GM13976 (cell line): Measurements from ENCODE around the gene NDUFS8.

Experiments
- DNase-seq: peaks from one replicate; pipeline ENCODE4 v3.0.0; 2012; ENCODE audit warnings: low spot score
- in situ Hi-C: fragments of 300-500 bp; cut with MboI; formaldehyde crosslinking; loops from one replicate; pipeline ENCODE4 v1.12.0; 2022; ENCODE audit warnings: low sequenced_read_pairs, mixed read lengths, inconsistent platforms; ENCODE audit not compliant: unreplicated experiment
- TF ChIP-seq, protein P1 (sequence below): IDR thresholded peaks from 2 replicates; pipeline ENCODE4 v1.5.1; 2012; ENCODE audit warnings: borderline replicate concordance, mild to moderate bottlenecking; ENCODE audit not compliant: insufficient read depth; ENCODE audit errors: extremely low read depth, missing control alignments, control extremely low read depth

NDUFS8 gene

DNA sequence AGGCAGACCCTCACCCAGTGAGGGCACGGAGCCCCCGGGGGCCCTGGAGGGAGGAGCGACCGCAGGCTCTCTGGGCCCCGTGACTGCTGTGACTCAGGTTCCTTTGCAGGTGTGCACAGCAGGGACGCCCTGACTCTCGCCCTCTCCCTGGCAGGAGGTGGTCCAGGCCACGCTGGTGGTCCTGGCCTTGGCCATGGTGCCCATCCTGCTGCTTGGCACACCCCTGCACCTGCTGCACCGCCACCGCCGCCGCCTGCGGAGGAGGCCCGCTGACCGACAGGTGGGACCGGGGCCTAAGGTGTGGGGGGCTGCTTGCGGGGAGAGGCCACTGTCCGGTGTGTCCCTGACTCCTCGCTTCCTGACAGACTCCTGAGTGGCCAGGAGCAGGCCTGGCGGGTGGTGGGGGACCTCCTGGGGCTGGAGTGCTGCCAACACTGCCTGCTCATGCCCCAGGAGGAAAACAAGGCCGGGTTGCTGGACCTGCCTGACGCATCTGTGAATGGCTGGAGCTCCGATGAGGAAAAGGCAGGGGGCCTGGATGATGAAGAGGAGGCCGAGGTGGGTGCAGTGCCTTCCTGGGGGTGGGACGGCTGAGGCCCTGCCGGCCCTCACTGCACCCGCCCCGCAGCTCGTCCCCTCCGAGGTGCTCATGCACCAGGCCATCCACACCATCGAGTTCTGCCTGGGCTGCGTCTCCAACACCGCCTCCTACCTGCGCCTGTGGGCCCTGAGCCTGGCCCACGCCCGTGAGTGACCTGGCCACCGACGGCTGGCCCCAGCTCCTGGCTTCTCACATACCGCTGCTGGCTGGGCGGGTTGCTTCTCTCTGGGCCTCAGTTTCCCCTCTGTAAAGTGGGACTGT lies 19.3 kb downstream of the NDUFS8 start:
- in situ Hi-C loops: no loop called here
- peak; percentile 25 for DNase-seq
- TF ChIP-seq, protein P1, sequence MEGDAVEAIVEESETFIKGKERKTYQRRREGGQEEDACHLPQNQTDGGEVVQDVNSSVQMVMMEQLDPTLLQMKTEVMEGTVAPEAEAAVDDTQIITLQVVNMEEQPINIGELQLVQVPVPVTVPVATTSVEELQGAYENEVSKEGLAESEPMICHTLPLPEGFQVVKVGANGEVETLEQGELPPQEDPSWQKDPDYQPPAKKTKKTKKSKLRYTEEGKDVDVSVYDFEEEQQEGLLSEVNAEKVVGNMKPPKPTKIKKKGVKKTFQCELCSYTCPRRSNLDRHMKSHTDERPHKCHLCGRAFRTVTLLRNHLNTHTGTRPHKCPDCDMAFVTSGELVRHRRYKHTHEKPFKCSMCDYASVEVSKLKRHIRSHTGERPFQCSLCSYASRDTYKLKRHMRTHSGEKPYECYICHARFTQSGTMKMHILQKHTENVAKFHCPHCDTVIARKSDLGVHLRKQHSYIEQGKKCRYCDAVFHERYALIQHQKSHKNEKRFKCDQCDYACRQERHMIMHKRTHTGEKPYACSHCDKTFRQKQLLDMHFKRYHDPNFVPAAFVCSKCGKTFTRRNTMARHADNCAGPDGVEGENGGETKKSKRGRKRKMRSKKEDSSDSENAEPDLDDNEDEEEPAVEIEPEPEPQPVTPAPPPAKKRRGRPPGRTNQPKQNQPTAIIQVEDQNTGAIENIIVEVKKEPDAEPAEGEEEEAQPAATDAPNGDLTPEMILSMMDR: no peak

DNA sequence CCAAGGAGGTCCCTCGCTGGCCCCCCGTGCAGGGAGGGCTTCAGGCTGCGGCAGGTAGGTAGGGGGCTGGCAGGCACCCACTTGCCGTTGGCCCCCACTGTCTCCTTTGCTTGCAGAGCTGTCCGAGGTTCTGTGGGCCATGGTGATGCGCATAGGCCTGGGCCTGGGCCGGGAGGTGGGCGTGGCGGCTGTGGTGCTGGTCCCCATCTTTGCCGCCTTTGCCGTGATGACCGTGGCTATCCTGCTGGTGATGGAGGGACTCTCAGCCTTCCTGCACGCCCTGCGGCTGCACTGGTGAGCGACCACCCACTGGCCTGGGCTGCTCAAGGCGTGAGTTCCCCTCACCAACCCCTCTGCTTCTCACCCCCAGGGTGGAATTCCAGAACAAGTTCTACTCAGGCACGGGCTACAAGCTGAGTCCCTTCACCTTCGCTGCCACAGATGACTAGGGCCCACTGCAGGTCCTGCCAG lies 19.9 kb downstream of the NDUFS8 start:
- in situ Hi-C loops: no loop called here
- TF ChIP-seq, protein P1: no peak
- no peak for DNase-seq

DNA sequence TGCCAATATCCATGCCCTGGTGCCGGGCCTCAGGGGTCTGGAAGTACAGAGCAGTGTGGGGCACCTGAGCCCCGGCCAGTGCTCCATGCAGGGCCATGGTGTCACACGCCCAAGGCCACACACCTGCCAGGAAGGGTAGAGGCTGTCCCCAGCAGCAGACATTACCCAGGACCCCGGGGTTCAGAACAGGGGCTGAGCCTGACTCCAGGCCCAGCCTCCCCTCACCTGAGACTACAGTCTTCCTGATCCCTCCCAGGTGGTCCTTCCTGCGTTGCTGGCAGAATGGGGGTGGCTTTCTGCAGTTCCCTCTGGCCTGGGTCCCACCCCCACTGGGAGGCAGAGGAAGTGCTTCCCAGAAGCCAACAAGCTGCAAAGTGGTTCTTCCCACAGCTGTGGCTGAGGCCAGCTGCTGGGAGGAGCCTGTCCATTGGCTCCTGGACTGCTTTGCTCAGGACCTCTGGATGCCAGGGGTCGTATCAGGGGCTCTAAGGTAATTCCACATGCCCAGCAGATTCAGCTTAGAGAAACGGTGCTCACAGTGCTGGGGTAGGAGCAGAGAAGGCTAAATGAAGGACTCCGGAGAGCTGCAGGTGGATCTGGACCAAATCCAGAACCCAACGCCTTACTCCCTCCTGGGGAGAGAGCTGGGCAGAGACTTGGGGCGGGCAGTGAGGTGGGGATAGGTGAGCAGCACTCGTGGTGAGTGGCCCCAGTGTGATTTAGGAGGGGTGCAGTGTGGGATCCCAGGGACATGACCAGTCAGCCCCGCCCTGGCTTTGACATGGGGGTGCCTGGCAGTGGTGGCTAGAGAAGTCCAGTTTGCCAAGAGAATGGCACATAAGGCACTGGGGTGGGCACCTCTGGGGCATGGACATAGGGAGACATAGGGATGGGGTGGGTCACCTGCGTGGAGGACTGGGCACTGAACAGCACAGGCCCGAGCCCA lies 21.0 kb downstream of the NDUFS8 start:
- TF ChIP-seq, protein P1: no peak
- peak; percentile 27 for DNase-seq
- in situ Hi-C loops: no loop called here

GRCh38 chr11:68052137-68052873 lies 21.8 kb downstream of the NDUFS8 start:
- in situ Hi-C loops: no loop called here
- DNase-seq: peak; percentile 25
- TF ChIP-seq, protein P1: no peak

DNA sequence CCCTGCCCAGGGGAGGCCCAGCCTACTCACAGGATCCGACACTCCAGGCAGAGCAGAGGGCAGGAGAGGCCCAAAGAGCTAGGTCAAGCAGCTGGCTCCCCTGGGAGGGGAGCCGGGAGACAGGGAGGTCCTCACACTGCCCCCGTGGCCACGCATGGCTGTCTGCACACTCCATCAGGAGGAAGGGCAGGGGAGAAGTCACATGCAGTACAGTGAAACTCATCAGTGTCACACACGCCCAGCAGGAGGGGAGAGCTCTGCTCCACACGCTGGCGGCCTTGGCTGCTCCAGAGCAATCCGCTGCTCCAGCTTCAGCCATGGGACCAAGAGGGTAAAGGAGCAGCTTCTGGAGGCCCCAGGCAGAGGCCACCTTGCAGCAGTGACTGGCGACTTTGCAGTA lies 22.6 kb downstream of the NDUFS8 start:
- TF ChIP-seq, protein P1: no peak
- peak; percentile 34 for DNase-seq
- in situ Hi-C loops: no loop called here
